GM19023 (cell line): ENCODE measurements around the gene ZMAT1.
A peak's percentile ranks its signal among the peaks of the same experiment; 100 is the strongest.
"Not testable (repeated sequence)": the region's sequence is repeated elsewhere in the genome, so short reads cannot be mapped to it uniquely, and the experiment has no call there.

Experiments used
- ATAC-seq: cut with Tn5 transposase; IDR thresholded peaks from one replicate; pipeline ENCODE4 v1.9.1; 2021; ENCODE audit warnings: mild to moderate bottlenecking, moderate library complexity; ENCODE audit not compliant: unreplicated experiment

The ZMAT1 gene

GRCh38 chrX:101931488-101932248, at the start of gene ZMAT1:
Gene ZMAT1, minus strand, starts transcription at chrX:101932027. Its CDS starts 19 bp downstream, at chrX:101932008.
- ATAC-seq = peak; percentile 82

DNA sequence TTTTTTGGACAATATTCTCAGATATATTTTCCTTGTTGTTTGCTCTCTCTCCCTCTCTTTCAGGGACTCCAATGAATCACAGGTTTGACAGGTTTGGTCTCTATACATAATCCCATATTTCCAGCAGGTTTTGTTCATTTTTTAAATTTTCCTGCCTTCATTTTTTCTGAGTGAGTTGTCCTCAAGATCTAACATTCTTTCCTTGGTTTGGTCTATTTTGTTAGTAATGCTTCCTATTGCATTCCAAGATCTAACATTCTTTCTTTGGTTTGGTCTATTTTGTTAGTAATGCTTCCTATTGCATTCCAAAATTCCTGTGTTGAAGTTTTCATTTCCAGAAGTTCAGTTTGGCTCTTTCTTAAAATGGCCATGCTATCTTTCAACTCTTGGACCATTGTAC, 45.3 kb upstream of the ZMAT1 start:
- ATAC-seq = no peak

DNA sequence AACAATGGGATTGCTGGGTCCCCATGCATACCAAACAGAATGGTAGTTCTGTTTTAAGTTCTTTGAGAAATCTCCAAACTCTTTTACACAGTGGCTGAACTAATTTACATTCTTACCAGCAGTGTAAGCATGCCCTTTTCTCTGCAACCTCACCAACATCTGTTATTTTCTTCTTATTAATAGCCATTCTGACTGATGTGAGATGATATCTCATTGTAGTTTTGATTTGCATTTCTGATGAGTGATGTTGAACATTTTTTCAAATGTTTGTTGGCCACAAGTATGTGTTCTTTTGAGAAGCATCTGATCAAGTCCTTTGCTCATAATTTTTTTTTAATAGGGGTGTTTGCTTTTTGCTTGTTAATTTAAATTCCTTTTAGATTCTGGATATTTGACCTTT, 41.2 kb upstream of the ZMAT1 start:
- ATAC-seq = no peak

GRCh38 chrX:101964923-101965539, 33.2 kb upstream of the ZMAT1 start:
- not testable (repeated sequence) for ATAC-seq

GRCh38 chrX:101958139-101958538, 26.3 kb upstream of the ZMAT1 start:
- ATAC-seq = no peak

- ATAC-seq = no peak
Observed at GRCh38 chrX:101957174-101957573, 25.3 kb upstream of the ZMAT1 start.

GRCh38 chrX:101956556-101956955, 24.7 kb upstream of the ZMAT1 start:
- no peak for ATAC-seq

DNA sequence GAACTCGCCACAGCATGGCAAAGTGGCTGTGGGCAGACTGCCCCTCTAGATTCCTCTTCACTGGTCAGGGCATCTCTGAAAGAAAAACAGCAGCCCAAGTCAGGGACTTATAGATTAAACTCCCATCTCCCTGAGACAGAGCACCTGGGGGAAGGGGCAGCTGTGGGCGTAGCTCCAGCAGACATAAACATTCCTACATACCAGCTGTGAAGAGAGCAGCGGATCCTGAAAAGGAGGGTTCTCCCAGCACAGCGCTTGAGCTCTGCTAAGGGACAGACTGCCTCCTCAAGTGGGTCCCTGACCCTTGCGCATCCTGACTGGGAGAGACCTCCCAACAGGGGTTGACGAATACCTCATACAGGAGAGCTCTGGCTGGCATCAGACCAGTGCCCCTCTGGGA, 18.8 kb upstream of the ZMAT1 start:
- ATAC-seq = no peak

DNA sequence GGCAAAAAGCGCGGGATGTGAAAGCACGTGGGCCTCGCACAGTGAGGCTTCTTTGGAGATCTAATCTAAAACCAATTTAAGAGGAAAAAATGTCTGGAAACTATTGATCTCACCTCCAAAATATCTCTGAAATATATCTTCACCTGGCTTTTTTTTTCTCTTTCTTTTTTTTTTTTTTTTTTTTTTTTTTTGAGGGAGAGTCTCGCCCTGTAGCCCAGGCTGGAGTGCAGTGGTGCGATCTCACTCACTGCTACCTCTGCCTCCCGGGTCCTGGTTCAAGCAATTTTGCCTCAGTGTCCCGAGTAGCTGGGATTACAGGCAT, 383 bp upstream of the ZMAT1 start:
- ATAC-seq = no peak

GRCh38 chrX:101931136-101931487, 715 bp downstream of the ZMAT1 start:
- ATAC-seq = no peak

GRCh38 chrX:101925733-101926132, 6.1 kb downstream of the ZMAT1 start:
- no peak for ATAC-seq

- ATAC-seq = no peak
Observed at GRCh38 chrX:101918751-101919150, 13.1 kb downstream of the ZMAT1 start.

DNA sequence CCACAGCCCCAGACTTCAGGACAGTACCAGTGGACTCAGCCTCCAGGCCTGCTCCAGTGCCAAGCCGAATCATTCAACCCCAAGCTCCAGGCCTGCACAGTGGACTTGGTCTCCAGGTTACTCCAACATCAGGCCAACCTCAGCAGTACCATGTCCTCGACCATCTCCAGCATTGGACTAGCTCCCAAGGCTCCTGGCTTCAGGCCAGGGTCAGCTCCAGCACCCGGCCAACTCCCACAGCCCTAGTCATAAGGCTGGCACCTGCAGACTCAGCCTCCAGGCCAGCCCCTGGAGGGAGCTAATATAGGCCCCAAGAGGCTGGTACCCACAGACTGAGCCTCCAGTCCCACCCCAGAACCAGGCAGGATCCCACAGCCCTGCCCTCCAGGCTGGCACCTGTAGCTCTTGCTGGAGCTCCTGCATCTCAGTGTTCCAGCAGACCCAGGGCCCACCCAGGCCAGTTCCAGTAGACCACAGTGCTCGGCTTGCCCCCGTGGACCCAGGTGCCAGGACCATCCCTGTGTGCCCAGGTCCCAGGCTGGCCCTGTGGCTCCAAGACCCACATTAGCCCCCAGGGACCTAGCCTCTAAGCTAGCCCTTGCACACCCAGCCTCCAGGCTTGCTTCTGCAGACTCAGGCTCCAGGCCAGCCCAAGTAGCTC, 25.6 kb downstream of the ZMAT1 start:
- ATAC-seq = no peak

DNA sequence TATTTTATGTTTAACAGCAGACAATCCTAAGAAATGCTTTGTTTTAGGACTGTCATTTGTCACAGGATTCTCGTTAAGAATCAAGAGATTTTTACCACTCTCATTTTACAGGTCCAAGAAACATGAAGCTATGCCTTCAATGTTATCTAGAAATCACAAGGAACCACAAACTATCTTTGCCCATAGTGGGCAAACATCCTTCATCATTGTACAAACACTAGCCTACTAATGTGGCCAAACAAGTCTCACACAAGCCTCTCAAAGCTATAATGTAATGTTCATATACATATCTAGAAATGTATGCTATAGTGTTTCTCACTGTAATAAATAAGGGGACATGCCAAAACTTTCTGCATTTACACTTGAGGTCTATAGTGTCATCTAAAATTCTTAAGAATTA, 26.8 kb downstream of the ZMAT1 start:
- no peak for ATAC-seq
